IMR-90 (cell line): ENCODE results near the gene MAP3K7CL.

Source experiments
- BHLHE40 ChIP-seq: fragments of 150-350 bp; IDR thresholded peaks from 2 replicates; pipeline ENCODE4 v1.6.1; 2016; ENCODE audit warnings: mild to moderate bottlenecking, low read depth, low read length
- CEBPB ChIP-seq: IDR thresholded peaks from 2 replicates; pipeline ENCODE4 v1.6.1; 2012; ENCODE audit warnings: low read depth, low read length, improper control_type of control experiment
- MAZ ChIP-seq: IDR thresholded peaks from 2 replicates; pipeline ENCODE4 v1.6.1; 2012; ENCODE audit warnings: low read depth, mild to moderate bottlenecking, low read length, improper control_type of control experiment, moderate library complexity, borderline replicate concordance
- POLR2A ChIP-seq: IDR thresholded peaks from 2 replicates; pipeline ENCODE4 v1.6.1; 2012; ENCODE audit warnings: mild to moderate bottlenecking, low read depth, low read length
- RCOR1 ChIP-seq: IDR thresholded peaks from 2 replicates; pipeline ENCODE4 v1.6.1; 2012; ENCODE audit warnings: mild to moderate bottlenecking, low read length, improper control_type of control experiment; ENCODE audit not compliant: insufficient replicate concordance
- USF2 ChIP-seq: fragments of 150-350 bp; IDR thresholded peaks from 2 replicates; pipeline ENCODE4 v1.6.1; 2017; ENCODE audit warnings: mild to moderate bottlenecking, antibody characterized with exemption, low read length, low read depth
- TF ChIP-seq, protein P1 (sequence below): conservative IDR thresholded peaks from 2 replicates; pipeline ENCODE4 v1.5.1; 2012; ENCODE audit warnings: mild to moderate bottlenecking, low read depth, low read length, improper control_type of control experiment
- TF ChIP-seq, protein P2 (sequence below): fragments of 150-350 bp; IDR thresholded peaks from 2 replicates; pipeline ENCODE4 v1.6.1; 2016; ENCODE audit warnings: low read depth, mild to moderate bottlenecking, low read length, moderate library complexity, borderline replicate concordance

GRCh38 chr21:29125979-29126378 is 4.5 kb upstream of the MAP3K7CL start:
- TF ChIP-seq, protein P1, sequence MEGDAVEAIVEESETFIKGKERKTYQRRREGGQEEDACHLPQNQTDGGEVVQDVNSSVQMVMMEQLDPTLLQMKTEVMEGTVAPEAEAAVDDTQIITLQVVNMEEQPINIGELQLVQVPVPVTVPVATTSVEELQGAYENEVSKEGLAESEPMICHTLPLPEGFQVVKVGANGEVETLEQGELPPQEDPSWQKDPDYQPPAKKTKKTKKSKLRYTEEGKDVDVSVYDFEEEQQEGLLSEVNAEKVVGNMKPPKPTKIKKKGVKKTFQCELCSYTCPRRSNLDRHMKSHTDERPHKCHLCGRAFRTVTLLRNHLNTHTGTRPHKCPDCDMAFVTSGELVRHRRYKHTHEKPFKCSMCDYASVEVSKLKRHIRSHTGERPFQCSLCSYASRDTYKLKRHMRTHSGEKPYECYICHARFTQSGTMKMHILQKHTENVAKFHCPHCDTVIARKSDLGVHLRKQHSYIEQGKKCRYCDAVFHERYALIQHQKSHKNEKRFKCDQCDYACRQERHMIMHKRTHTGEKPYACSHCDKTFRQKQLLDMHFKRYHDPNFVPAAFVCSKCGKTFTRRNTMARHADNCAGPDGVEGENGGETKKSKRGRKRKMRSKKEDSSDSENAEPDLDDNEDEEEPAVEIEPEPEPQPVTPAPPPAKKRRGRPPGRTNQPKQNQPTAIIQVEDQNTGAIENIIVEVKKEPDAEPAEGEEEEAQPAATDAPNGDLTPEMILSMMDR = no peak
- TF ChIP-seq POLR2A (no peak), RCOR1 (no peak), USF2 (no peak), MAZ (no peak), BHLHE40 (no peak), CEBPB (no peak)
- TF ChIP-seq, protein P2, sequence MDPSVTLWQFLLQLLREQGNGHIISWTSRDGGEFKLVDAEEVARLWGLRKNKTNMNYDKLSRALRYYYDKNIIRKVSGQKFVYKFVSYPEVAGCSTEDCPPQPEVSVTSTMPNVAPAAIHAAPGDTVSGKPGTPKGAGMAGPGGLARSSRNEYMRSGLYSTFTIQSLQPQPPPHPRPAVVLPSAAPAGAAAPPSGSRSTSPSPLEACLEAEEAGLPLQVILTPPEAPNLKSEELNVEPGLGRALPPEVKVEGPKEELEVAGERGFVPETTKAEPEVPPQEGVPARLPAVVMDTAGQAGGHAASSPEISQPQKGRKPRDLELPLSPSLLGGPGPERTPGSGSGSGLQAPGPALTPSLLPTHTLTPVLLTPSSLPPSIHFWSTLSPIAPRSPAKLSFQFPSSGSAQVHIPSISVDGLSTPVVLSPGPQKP = no peak
